K562 (cell line): ENCODE data around the gene CD300E. TPM values are rescaled to one million over a fixed set of nuclear protein-coding genes. Genes with fewer than 3 reads are reported as not detected.

Experiments
- CHAMP1 ChIP-seq: fragments of 450-650 bp; IDR thresholded peaks from 2 replicates; pipeline ENCODE4 v1.6.1; 2016; ENCODE audit warnings: mild to moderate bottlenecking
- FOXP4 ChIP-seq: sonication (generic); formaldehyde crosslinking; IDR thresholded peaks from 2 replicates; pipeline ENCODE4 v1.8.0; 2022; ENCODE audit warnings: mild to moderate bottlenecking, missing genetic modification reagents, borderline replicate concordance
- PREB ChIP-seq: sonication (generic); formaldehyde crosslinking; IDR thresholded peaks from 2 replicates; pipeline ENCODE4 v1.8.1; 2023; ENCODE audit warnings: mild to moderate bottlenecking, missing genetic modification reagents
- ZFX ChIP-seq: sonication (generic); formaldehyde crosslinking; IDR thresholded peaks from 2 replicates; pipeline ENCODE4 v1.8.0; 2022; ENCODE audit warnings: mild to moderate bottlenecking, missing genetic modification reagents, moderate library complexity
- polyA plus RNA-seq, 8 experiments: library from polyadenylated mRNA; depleted of rRNA in 4 of 8; stranded (reverse) in 5 of 8; unstranded in 3 of 8; fragments of >200 nt; fragmentation: Nextera tagmentation in 2 of 8; fragmentation: Illumina TruSeq in 1 of 8; extraction: Ambion mirVana in 2 of 8; extraction: Trizol in 1 of 8; gene quantifications; 2 replicates each; pipeline versions ENCODE4 v1.2.1 to v1.2.3, GENCODE V29; 2011 to 2014; ENCODE audit warnings: inconsistent platforms in 1 of 8, missing spikeins in 1 of 8
- total RNA-seq, 7 experiments: library from RNA; depleted of rRNA in 6 of 7; stranded (reverse); fragments of >200 nt in 6 of 7; fragmentation: Illumina TruSeq in 2 of 7; extraction: Trizol in 2 of 7; gene quantifications; 2 replicates each; pipeline versions ENCODE4 v1.2.1 to v1.2.3, GENCODE V29; 2011 to 2021; ENCODE audit warnings: low replicate concordance in 1 of 7
- TF ChIP-seq, protein P1 (sequence below), 2 experiments: fragments of 450-650 bp; formaldehyde crosslinking in 1 of 2; IDR thresholded peaks; 2 replicates each; pipeline versions ENCODE4 v1.4.0 to v1.6.1; 2014 to 2020; ENCODE audit warnings: mild to moderate bottlenecking in 2 of 2, borderline replicate concordance in 1 of 2, low read depth in 1 of 2
- TF ChIP-seq, protein P2 (sequence below): fragments of 450-650 bp; IDR thresholded peaks from 2 replicates; pipeline ENCODE4 v1.6.1; 2016; ENCODE audit warnings: low read depth, mild to moderate bottlenecking, moderate library complexity
- TF ChIP-seq, protein P3 (sequence below): fragments of 250-450 bp; sonication (Bioruptor Pico); IDR thresholded peaks from 2 replicates; pipeline ENCODE4 v1.5.0; 2021; ENCODE audit warnings: mild to moderate bottlenecking, borderline replicate concordance

Gene CD300E
- total and polyA plus RNA-seq, 9 of the 15 experiments (the other 6 are each of a cell fraction or from before 2014, with no cell fraction given), result not detected

- TF ChIP-seq FOXP4 (CRISPR knock-in tag) (peak; percentile 87; the same call in 1 of the 2 replicates), ZFX (CRISPR knock-in tag) (peak; percentile 48; the same call in 1 of the 2 replicates), CHAMP1 (peak; percentile 65; the same call in 1 of the 2 replicates), PREB (peak; percentile 70; the same call in 1 of the 2 replicates)
- TF ChIP-seq, protein P1, sequence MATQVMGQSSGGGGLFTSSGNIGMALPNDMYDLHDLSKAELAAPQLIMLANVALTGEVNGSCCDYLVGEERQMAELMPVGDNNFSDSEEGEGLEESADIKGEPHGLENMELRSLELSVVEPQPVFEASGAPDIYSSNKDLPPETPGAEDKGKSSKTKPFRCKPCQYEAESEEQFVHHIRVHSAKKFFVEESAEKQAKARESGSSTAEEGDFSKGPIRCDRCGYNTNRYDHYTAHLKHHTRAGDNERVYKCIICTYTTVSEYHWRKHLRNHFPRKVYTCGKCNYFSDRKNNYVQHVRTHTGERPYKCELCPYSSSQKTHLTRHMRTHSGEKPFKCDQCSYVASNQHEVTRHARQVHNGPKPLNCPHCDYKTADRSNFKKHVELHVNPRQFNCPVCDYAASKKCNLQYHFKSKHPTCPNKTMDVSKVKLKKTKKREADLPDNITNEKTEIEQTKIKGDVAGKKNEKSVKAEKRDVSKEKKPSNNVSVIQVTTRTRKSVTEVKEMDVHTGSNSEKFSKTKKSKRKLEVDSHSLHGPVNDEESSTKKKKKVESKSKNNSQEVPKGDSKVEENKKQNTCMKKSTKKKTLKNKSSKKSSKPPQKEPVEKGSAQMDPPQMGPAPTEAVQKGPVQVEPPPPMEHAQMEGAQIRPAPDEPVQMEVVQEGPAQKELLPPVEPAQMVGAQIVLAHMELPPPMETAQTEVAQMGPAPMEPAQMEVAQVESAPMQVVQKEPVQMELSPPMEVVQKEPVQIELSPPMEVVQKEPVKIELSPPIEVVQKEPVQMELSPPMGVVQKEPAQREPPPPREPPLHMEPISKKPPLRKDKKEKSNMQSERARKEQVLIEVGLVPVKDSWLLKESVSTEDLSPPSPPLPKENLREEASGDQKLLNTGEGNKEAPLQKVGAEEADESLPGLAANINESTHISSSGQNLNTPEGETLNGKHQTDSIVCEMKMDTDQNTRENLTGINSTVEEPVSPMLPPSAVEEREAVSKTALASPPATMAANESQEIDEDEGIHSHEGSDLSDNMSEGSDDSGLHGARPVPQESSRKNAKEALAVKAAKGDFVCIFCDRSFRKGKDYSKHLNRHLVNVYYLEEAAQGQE (IDR thresholded peaks at IDR 0.05; ENCODE audit: borderline replicate concordance), result peak; percentile 100
- TF ChIP-seq, protein P1 (CRISPR knock-in tag; IDR thresholded peaks at IDR 0.05; ENCODE audit: low read depth), result peak; percentile 98
- TF ChIP-seq, protein P2, sequence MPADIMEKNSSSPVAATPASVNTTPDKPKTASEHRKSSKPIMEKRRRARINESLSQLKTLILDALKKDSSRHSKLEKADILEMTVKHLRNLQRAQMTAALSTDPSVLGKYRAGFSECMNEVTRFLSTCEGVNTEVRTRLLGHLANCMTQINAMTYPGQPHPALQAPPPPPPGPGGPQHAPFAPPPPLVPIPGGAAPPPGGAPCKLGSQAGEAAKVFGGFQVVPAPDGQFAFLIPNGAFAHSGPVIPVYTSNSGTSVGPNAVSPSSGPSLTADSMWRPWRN, result no peak
- TF ChIP-seq, protein P3, sequence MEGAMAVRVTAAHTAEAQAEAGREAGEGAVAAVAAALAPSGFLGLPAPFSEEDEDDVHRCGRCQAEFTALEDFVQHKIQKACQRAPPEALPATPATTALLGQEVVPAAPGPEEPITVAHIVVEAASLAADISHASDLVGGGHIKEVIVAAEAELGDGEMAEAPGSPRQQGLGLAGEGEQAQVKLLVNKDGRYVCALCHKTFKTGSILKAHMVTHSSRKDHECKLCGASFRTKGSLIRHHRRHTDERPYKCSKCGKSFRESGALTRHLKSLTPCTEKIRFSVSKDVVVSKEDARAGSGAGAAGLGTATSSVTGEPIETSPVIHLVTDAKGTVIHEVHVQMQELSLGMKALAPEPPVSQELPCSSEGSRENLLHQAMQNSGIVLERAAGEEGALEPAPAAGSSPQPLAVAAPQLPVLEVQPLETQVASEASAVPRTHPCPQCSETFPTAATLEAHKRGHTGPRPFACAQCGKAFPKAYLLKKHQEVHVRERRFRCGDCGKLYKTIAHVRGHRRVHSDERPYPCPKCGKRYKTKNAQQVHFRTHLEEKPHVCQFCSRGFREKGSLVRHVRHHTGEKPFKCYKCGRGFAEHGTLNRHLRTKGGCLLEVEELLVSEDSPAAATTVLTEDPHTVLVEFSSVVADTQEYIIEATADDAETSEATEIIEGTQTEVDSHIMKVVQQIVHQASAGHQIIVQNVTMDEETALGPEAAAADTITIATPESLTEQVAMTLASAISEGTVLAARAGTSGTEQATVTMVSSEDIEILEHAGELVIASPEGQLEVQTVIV (CRISPR knock-in tag), result no peak
Measured at GRCh38 chr17:74671031-74671771, 47.7 kb upstream of the CD300E start (continued).
